NOMO-1 treated with dmso at 0.1 percent for 144 hours (cell line): ENCODE data around the gene UNC119.

Source experiments
- DNase-seq: peaks from one replicate; lab custom pipeline; 2025; ENCODE audit not compliant: unreplicated experiment; lab: John Stamatoyannopoulos, UW

Gene UNC119

GRCh38 chr17:28500712-28501379 lies 51.6 kb downstream of the UNC119 start:
- DNase-seq = no peak

GRCh38 chr17:28499684-28500357 lies 52.6 kb downstream of the UNC119 start:
- DNase-seq = no peak

DNA sequence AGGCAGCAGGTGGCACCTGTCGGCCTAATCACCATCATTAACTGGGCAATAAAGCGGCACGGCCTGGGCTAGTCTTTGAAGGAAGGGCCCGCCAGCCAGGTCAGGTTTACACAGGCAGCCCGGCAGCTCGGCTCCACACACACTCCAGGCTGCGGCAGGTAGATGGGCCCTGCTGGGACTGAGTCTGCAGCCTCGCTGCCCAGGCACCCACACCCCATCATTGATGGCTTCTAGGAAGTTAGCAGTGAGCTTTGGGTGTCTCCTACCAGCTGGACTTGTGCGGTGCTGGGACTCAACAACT lies 53.1 kb downstream of the UNC119 start:
- DNase-seq = no peak

GRCh38 chr17:28498652-28499363 lies 53.6 kb downstream of the UNC119 start:
- no peak for DNase-seq

GRCh38 chr17:28497931-28498330 lies 54.5 kb downstream of the UNC119 start:
- no peak for DNase-seq
